Psoas muscle (tissue), 8 donors: Measurements from ENCODE around the gene FAM3A. TPM values are rescaled to one million over a fixed set of nuclear protein-coding genes. Genes with fewer than 3 reads are reported as not detected.

Source experiments
- ATAC-seq, 4 donors: fragments of 200-7000 bp; cut with Tn5 transposase; one replicate each; pipeline ENCODE4 v1.9.1; 2020; ENCODE audit warnings: moderate library complexity in 3 of 4, mild to moderate bottlenecking in 2 of 4
- DNase-seq, 2 donors: peaks; one replicate each; pipeline ENCODE4 v3.0.0-alpha.2; 2020
- H3K27ac ChIP-seq: fragments of 200-600 bp; one replicate; pipeline ENCODE4 v1.8.0; 2022
- H3K27me3 ChIP-seq, 3 donors: fragments of 200-600 bp in 1 of 3; one replicate each; pipeline versions ENCODE4 v1.6.1 to v1.8.0; 2013 to 2022; ENCODE audit warnings: low read length in 2 of 3, mild to moderate bottlenecking in 2 of 3, moderate library complexity in 1 of 3; ENCODE audit not compliant: insufficient read depth in 3 of 3
- H3K36me3 ChIP-seq, 2 donors: fragments of 200-600 bp in 1 of 2; one replicate each; pipeline versions ENCODE4 v1.6.1 to v1.8.0; 2013 to 2022; ENCODE audit warnings: low read depth in 1 of 2, mild to moderate bottlenecking in 1 of 2, moderate library complexity in 1 of 2; ENCODE audit not compliant: insufficient read depth in 1 of 2
- H3K4me1 ChIP-seq: fragments of 200-600 bp; one replicate; pipeline ENCODE4 v1.8.0; 2022
- H3K4me3 ChIP-seq: fragments of 200-600 bp; one replicate; pipeline ENCODE4 v1.8.0; 2022; ENCODE audit warnings: mild to moderate bottlenecking
- H3K9me3 ChIP-seq: fragments of 200-600 bp; one replicate; pipeline ENCODE4 v1.8.0; 2022
- CTCF ChIP-seq: fragments of 200-600 bp; IDR thresholded peaks from one replicate; pipeline ENCODE4 v1.8.0; 2022; ENCODE audit warnings: antibody characterized with exemption
- WGBS, 3 donors: extraction: QIAGEN DNeasy Blood & Tissue Kit; methylation state at CpG; one replicate each; pipeline versions ENCODE4 v1.1.6 to v1.1.7; 2013; 5-methylcytosine and 5-hydroxymethylcytosine counted together
- intact Hi-C, 2 donors: fragments of 100-400 bp; cut with DNase I; formaldehyde crosslinking; loops; one replicate each; pipeline versions ENCODE4 v1.11.0 to v1.14.2; 2022
- polyA plus RNA-seq, 3 donors: library from polyadenylated mRNA; stranded (reverse); fragments of 200-250 nt; gene quantifications; one replicate each; pipeline ENCODE4 v1.2.3, GENCODE V29; 2013
- total RNA-seq, 4 donors: library from RNA; stranded (reverse); fragmentation: NEBNext Ultra II Directional in 2 of 4; extraction: Animal tissue kit (Norgen Biotek cat#: 25700) in 2 of 4; gene quantifications; one replicate each; pipeline versions ENCODE4 v1.2.1 to v1.2.4, GENCODE V29; 2021 to 2023
- donor health status: healthy with polysubstance abuse.
- donor health status: DM: no; HTN: no; CAD: no; lungs with moderate emphysema.
- donor health status: Bipolar disorder and iron deficiency.
- donor health status: healthy.
- donor health status: DM: yes; HTN: yes; CAD: no.
- donor health status: DM: no; HTN: no; CAD: no.
- donor health status: DM: no; HTN: no; CAD: no.
- donor health status: DM: yes; HTN: yes; CAD: no.

Gene FAM3A
- total and polyA plus RNA-seq, 7 donors = 29.7 to 40.4 (median 34.8) TPM

GRCh38 chrX:154457491-154458115, 58.4 kb downstream of the FAM3A start:
- ATAC-seq = peak; percentile 22 to 53 (median 46)
- no peak for TF ChIP-seq CTCF
- no peaks in the 10 kb centered on the region for H3K27me3 ChIP-seq
- WGBS, 3 donors = 4 to 32% (median 12%) methylated on average over 17 to 65 of the region's 65 CpGs
- no peaks in the 10 kb centered on the region for H3K9me3 ChIP-seq
- intact Hi-C loops = no loop called here
- peak overlapping the region; percentile 41 for H3K27ac ChIP-seq
- peaks cover 0 to 13% of the 10 kb centered on the region in 2 donors for H3K36me3 ChIP-seq
- H3K4me3 ChIP-seq = peak overlapping the region; percentile 69
- no peak for DNase-seq
- H3K4me1 ChIP-seq = no peaks in the 10 kb centered on the region

Other genes starting within 250 kb of the FAM3A start
- gene TEX28, start 221.1 kb downstream of the FAM3A start, total RNA-seq = not detected
- not detected for gene TEX28, start 221.1 kb downstream of the FAM3A start, polyA plus RNA-seq
- under 1 TPM in 3 of 4 donors, not detected in 1; 0.19 to 0.44 (median 0.26) TPM for gene TKTL1, start 220.4 kb downstream of the FAM3A start, total RNA-seq
- gene TKTL1, start 220.4 kb downstream of the FAM3A start, polyA plus RNA-seq = under 1 TPM; 0.24 to 0.52 (median 0.30) TPM
- gene FLNA, start 141.6 kb downstream of the FAM3A start, total RNA-seq = 10 to 100 TPM; 66.9 to 92.5 (median 76.4) TPM
- 100 to 1,000 TPM in 1 of 3 donors, 10 to 100 TPM in 2; 45.7 to 106 (median 56.0) TPM for gene FLNA, start 141.6 kb downstream of the FAM3A start, polyA plus RNA-seq
- 10 to 100 TPM; 61.1 to 78.2 (median 66.5) TPM for gene EMD, start 136.9 kb downstream of the FAM3A start, total RNA-seq
- 100 to 1,000 TPM in 1 of 3 donors, 10 to 100 TPM in 2; 91.6 to 101 (median 94.9) TPM for gene EMD, start 136.9 kb downstream of the FAM3A start, polyA plus RNA-seq
- gene RPL10, start 117.9 kb downstream of the FAM3A start, total RNA-seq = 1,000 to 10,000 TPM; 1,403 to 2,633 (median 2,325) TPM
- gene RPL10, start 117.9 kb downstream of the FAM3A start, polyA plus RNA-seq = 1,000 to 10,000 TPM; 4,938 to 5,433 (median 5,248) TPM
- 100 to 1,000 TPM in 2 of 4 donors, 10 to 100 TPM in 2; 72.6 to 149 (median 111) TPM for gene DNASE1L1, start 107.0 kb downstream of the FAM3A start, total RNA-seq
- gene DNASE1L1, start 107.0 kb downstream of the FAM3A start, polyA plus RNA-seq = 10 to 100 TPM; 42.2 to 75.1 (median 71.1) TPM
- 10 to 100 TPM; 17.7 to 25.5 (median 23.6) TPM for gene TAFAZZIN, start 104.7 kb downstream of the FAM3A start, total RNA-seq
- gene TAFAZZIN, start 104.7 kb downstream of the FAM3A start, polyA plus RNA-seq = 10 to 100 TPM; 19.2 to 21.8 (median 20.7) TPM
- 10 to 100 TPM; 34.1 to 38.6 (median 34.5) TPM for gene ATP6AP1, start 87.6 kb downstream of the FAM3A start, total RNA-seq
- 10 to 100 TPM; 28.3 to 37.1 (median 31.0) TPM for gene ATP6AP1, start 87.6 kb downstream of the FAM3A start, polyA plus RNA-seq
- 10 to 100 TPM; 37.4 to 57.7 (median 49.8) TPM for gene GDI1, start 79.1 kb downstream of the FAM3A start, total RNA-seq
- gene GDI1, start 79.1 kb downstream of the FAM3A start, polyA plus RNA-seq = 10 to 100 TPM; 37.4 to 52.4 (median 50.7) TPM
- 10 to 100 TPM; 48.6 to 75.7 (median 55.6) TPM for gene FAM50A, start 72.1 kb downstream of the FAM3A start, total RNA-seq
- 100 to 1,000 TPM in 1 of 3 donors, 10 to 100 TPM in 2; 55.0 to 117 (median 86.5) TPM for gene FAM50A, start 72.1 kb downstream of the FAM3A start, polyA plus RNA-seq
- gene PLXNA3, start 58.0 kb downstream of the FAM3A start, total RNA-seq = 1 to 10 TPM; 3.3 to 6.5 (median 6.0) TPM
- 1 to 10 TPM; 1.7 to 2.6 (median 2.5) TPM for gene PLXNA3, start 58.0 kb downstream of the FAM3A start, polyA plus RNA-seq
- 10 to 100 TPM; 10.7 to 24.1 (median 22.7) TPM for gene LAGE3, start 37.0 kb downstream of the FAM3A start, total RNA-seq
- 10 to 100 TPM; 24.3 to 64.8 (median 27.4) TPM for gene LAGE3, start 37.0 kb downstream of the FAM3A start, polyA plus RNA-seq
- gene UBL4A, start 29.6 kb downstream of the FAM3A start, total RNA-seq = 10 to 100 TPM; 38.3 to 69.9 (median 46.3) TPM
- gene UBL4A, start 29.6 kb downstream of the FAM3A start, polyA plus RNA-seq = 100 to 1,000 TPM in 2 of 3 donors, 10 to 100 TPM in 1; 64.4 to 118 (median 106) TPM
- 10 to 100 TPM in 3 of 4 donors, 1 to 10 TPM in 1; 7.2 to 15.7 (median 13.8) TPM for gene SLC10A3, start 25.6 kb downstream of the FAM3A start, total RNA-seq
- 10 to 100 TPM; 16.3 to 39.8 (median 32.2) TPM for gene SLC10A3, start 25.6 kb downstream of the FAM3A start, polyA plus RNA-seq
- gene G6PD, start 30.6 kb upstream of the FAM3A start, total RNA-seq = 1 to 10 TPM; 6.2 to 9.1 (median 7.1) TPM
- gene G6PD, start 30.6 kb upstream of the FAM3A start, polyA plus RNA-seq = 1 to 10 TPM; 3.2 to 7.8 (median 4.6) TPM
- 10 to 100 TPM; 11.3 to 27.5 (median 16.9) TPM for gene IKBKG, start 31.4 kb upstream of the FAM3A start, total RNA-seq
- 10 to 100 TPM; 16.9 to 28.8 (median 22.8) TPM for gene IKBKG, start 31.4 kb upstream of the FAM3A start, polyA plus RNA-seq
- gene CTAG1A, start 68.9 kb upstream of the FAM3A start, total RNA-seq = not detected
- not detected for gene CTAG1A, start 68.9 kb upstream of the FAM3A start, polyA plus RNA-seq
- gene CTAG1B, start 103.0 kb upstream of the FAM3A start, total RNA-seq = not detected
- not detected for gene CTAG1B, start 103.0 kb upstream of the FAM3A start, polyA plus RNA-seq
- gene CTAG2, start 137.3 kb upstream of the FAM3A start, total RNA-seq = under 1 TPM in 1 of 4 donors, not detected in 3; 0.39 TPM
- 1 to 10 TPM in 1 of 3 donors, not detected in 2; 4.9 TPM for gene CTAG2, start 137.3 kb upstream of the FAM3A start, polyA plus RNA-seq
- 1 to 10 TPM; 1.0 to 3.4 (median 1.4) TPM for gene GAB3, start 234.8 kb upstream of the FAM3A start, total RNA-seq
- 1 to 10 TPM in 1 of 3 donors, under 1 TPM in 2; 0.61 to 3.2 (median 0.65) TPM for gene GAB3, start 234.8 kb upstream of the FAM3A start, polyA plus RNA-seq
- 10 to 100 TPM; 21.2 to 45.5 (median 34.6) TPM for gene DKC1, start 246.6 kb upstream of the FAM3A start, total RNA-seq
- 10 to 100 TPM; 23.4 to 61.0 (median 38.2) TPM for gene DKC1, start 246.6 kb upstream of the FAM3A start, polyA plus RNA-seq